SK-N-MC (cell line): ENCODE results near the gene ZC3H14.

Experiments used
- EZH2 ChIP-seq: fragments of 200-600 bp; sonication (generic); IDR thresholded peaks from one replicate; pipeline ENCODE4 v1.6.1; 2017; ENCODE audit warnings: antibody characterized with exemption
- FOXP2 ChIP-seq: optimal IDR thresholded peaks from 2 replicates; pipeline ENCODE3; 2011; ENCODE audit warnings: mild to moderate bottlenecking, moderate library complexity; ENCODE audit not compliant: insufficient read depth; ENCODE audit errors: extremely low read length, control extremely low read depth
- POLR2AphosphoS5 ChIP-seq: IDR thresholded peaks from 2 replicates; pipeline ENCODE4 v1.6.1; 2012; ENCODE audit warnings: mild to moderate bottlenecking, low read depth, low read length, borderline replicate concordance

DNA sequence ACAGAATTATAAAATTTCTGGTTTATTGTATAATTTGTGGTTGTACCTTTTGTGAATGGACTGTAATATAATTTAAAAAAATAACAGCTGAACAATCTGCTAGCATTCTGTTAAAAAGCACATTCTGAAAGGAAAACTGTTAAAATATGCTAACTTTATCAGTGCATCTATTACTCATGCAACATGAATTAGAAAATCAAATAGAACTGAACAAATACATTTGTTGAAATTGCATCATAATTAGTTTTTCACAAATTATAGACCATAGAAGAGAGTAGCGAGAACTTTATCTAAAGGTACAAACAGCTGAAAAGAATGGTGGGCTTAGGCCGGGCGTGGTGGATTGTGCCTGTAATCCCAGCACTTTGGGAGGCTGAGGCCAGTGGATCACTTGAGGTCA lies 41.0 kb upstream of the ZC3H14 start:
- TF ChIP-seq POLR2AphosphoS5: no peak
- no peak for TF ChIP-seq EZH2
- TF ChIP-seq FOXP2: no peak
